HG03175 (cell line): ENCODE measurements around the gene SOCS3.
"Not testable (repeated sequence)": the region's sequence is repeated elsewhere in the genome, so short reads cannot be mapped to it uniquely, and the experiment has no call there.

Experiments
- ATAC-seq: cut with Tn5 transposase; IDR thresholded peaks from one replicate; pipeline ENCODE4 v1.9.1; 2021; ENCODE audit warnings: mild to moderate bottlenecking, moderate library complexity; ENCODE audit not compliant: unreplicated experiment

SOCS3 gene

GRCh38 chr17:78314683-78315354, 45.1 kb downstream of the SOCS3 start:
- no peak for ATAC-seq

- ATAC-seq, result no peak
Measured at GRCh38 chr17:78313735-78314648, 45.9 kb downstream of the SOCS3 start.

- ATAC-seq, result not testable (repeated sequence)
Measured at GRCh38 chr17:78309659-78310255, 50.1 kb downstream of the SOCS3 start.

DNA sequence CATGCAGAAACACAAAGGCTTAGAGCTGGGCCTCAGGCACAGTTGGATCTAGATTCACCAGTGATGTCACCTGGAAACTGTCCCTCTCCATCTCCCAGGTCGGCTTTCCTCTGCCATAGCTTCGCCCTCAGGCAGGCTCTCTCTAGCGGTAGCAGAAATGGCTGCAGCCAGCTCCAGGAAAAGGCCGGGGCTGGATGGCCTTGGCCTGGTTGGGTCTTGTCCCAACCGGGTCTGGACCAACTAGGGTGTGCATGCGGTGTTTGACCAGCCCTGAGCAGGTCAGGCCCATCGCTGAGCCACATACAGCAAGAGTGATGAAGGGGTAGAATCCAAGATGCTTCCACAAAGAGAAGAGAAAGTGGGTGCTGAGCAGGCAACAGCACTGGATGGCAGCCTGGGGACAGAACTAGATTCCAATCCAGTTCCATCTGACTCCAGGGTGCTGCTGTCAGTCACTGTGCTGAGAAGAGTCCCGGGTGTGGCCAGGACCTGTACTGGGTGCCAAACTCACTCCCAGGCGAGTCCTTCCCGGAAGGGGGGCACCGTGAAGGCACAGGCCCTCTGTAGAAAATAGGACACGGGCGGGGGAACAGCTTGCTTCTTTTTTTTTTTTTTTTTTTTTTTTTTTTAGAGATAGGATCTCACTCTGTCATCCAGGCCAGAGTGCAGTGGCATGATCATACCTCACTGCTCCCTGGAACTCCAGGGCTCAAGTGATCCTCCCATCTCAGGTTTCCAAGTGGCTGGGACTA, 51.8 kb downstream of the SOCS3 start:
- ATAC-seq, result no peak

- no peak for ATAC-seq
Measured at GRCh38 chr17:78306913-78307312, 53.0 kb downstream of the SOCS3 start.
